IPS DF 4.7 (cell line): ENCODE data around the gene LRRD1.
"Not testable (repeated sequence)": the region's sequence is repeated elsewhere in the genome, so short reads cannot be mapped to it uniquely, and the experiment has no call there.

Experiments
- DNase-seq: peaks from one replicate; pipeline ENCODE4 v3.0.0-alpha.2; 2013; ENCODE audit warnings: low spot score; ENCODE audit errors: extremely low read depth

Gene LRRD1

DNA sequence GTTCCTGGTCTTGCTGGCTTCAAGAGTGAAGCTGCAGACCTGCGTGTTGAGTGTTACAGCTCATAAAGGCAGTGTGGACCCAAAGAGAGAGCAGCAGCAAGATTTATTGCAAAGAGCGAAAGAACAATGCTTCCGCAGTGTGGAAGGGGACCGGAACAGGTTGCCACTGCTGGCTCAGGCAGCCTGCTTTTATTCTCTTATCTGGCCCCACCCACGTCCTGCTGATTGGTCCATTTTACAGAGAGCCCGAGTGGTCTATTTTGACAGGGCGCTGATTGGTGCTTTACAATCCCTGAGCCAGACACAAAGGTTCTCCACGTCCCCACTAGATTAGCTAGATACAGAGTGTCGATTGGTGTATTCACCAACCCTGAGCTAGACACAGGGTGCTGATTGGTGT, 36.2 kb downstream of the LRRD1 start:
- not testable (repeated sequence) for DNase-seq

DNA sequence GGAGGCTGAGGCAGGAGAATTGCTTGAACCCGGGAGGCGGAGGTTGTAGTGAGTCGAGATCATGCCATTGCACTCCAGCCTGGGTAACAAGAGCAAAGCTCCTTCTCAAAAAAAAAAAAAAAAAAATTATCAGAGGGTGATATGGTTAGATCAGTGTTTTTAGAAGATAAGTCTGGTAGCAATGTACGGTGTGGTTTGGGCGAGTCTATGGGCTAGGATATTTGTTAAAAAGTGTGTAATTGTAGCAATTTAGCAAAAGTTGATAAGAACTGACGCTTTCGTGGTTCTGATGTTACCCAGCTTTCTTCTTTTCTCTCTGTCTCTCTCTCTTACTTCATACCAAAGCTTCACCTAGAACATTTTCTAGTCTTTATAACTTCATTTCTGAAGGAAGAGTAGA, 37.8 kb downstream of the LRRD1 start:
- no peak for DNase-seq

DNA sequence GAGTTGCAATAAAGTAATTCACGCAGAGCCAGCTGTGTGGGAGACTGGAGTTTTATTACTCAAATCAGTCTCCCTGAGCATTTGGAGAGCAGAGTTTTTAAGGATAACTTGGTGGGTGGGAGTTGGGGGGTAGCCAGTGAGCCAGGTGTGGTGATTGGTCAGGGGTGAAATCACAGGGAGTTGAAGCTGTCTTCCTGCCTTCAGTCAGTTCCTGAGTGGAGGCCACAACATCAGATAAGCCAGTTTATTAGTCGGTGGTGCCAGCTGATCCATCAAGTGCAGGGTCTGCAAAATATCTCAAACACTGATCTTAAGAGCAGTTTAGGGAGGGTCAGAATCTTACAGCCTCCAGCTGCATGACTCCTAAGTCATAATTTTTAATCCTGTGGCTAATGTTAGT, 41.4 kb downstream of the LRRD1 start:
- DNase-seq, result no peak

DNA sequence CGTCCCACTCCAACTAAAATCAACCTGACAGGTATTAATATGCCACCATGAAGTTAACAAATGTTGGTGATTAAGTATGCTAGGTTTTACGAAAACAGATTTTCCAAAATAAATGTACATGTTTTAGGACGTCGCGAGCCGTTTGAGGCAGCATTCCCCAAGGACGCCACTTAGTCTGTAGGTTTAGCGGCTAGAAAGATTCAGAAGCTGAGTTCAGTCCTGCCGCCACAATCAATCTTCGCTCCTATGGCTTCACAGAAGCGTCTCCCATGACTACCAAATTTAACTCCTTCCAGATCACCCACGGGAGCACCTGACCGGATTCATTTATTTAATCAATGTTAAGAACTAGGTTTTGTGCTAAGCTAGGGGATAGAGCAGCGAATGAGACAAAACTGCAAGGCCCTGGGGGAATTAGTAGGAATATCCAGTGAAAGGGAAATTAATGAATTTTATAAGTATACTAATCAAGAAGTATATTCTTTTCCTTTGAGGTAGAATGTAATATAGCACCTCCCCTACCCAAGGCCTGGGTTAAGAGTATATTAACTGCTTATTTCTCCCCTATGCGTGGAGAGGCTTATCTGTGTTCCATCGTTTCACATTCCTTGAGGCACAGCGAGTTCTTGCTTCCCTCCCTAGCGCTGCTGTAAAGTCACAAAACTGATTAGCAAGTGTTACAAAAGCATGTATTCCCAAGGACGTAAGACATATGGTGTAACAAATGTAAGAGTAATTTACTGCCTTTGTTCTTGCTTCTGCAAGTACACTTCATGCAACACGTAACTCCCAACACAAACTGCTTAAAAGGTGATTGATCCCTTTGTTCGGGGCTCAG, 43.7 kb downstream of the LRRD1 start:
- DNase-seq, result no peak

DNA sequence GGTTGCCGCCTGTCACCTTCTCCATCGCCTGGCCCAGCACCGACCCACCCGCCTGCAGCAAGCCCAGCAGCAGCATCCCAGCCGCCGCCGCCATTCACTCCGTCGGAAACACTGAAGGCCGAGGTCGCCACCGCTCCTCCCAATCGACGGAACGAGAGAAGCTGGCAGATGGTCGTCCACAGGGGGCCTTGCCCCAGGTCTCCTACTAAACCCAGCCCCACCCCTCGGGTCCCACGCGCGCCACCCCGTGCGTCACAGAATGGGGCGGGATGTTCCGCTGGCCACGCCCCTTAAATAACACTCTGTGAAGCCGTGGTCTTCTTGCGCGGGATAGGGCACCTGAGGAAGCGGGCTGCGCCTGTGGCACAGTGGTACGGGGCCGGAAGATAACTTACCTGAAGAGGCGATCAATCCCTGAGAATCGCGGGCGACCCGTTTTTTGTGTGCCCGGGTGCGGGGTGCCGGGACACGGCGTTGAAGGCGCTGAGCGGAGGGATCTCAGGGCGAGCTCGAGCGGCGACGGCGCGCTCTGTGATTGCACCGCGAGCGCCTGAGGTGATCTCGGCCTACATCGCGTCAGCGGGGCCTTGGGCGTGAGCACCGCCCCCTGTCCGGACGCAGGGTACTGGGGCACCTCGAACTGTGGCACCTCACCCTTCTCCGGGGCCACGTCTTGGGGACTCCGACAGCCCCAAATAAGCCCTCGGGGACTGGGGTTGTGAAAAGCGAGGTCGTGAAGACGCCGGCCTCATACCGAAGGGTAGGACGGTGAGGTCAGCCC, 44.5 kb downstream of the LRRD1 start, which contains the start of gene CYP51A1:
Gene CYP51A1, minus strand, starts transcription at position 207 of the 781 bp plus-strand sequence. Its CDS starts 113 bp downstream, at position 94.
- peak; percentile 64 for DNase-seq

DNA sequence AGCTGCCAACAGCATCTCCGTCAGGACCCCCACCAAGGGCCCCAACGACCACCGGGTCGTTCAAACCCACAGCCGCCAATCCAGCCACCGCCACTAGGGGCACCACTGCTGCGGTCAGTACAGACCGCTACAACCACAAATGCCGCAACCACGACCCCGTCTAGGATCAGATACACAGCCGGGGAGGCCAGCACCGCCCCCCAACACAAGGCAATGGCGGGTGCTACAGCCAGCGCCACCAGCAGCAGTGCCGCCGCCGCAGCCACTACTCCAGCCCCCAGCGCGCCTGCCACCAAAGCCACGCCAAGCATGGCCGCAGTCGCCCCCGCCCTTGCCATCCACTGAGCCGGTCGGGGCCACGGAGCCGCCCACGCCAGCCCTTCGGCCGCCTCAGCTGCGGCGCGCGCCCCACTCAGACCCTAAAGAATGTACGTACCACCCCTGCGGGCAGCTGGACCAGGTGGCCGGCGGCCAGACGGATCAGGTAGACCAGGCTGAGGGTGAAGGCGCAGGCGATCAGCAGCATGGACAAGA, 45.1 kb downstream of the LRRD1 start:
- DNase-seq, result peak; percentile 44

DNA sequence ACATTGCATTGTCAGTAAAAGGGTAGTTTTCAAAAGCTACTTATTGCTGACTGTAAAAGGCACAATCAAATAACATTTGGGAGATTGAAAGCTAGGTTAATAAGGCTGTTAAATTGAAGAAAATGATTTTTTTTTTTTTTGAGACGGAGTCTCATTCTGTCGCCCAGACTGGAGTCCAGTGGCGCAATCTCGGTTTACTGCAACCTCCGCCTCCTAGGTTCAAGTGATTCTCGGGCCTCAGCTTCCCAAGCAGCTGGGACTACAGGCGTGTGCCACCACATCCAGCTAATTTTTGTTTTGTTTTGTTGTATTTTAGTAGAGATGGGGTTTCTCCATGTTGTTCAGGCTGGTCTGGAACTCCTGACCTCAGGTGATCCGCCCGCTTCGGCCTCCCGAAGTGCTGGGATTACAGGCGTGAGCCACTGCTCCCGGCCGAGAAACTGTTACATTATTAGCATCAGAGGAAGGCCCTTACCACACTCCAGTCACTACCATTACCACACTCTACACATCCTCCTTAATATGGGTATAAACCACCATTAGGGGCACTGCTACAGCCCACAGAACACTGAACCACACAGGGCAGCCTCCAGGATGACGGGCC, 45.7 kb downstream of the LRRD1 start:
- DNase-seq, result no peak

DNA sequence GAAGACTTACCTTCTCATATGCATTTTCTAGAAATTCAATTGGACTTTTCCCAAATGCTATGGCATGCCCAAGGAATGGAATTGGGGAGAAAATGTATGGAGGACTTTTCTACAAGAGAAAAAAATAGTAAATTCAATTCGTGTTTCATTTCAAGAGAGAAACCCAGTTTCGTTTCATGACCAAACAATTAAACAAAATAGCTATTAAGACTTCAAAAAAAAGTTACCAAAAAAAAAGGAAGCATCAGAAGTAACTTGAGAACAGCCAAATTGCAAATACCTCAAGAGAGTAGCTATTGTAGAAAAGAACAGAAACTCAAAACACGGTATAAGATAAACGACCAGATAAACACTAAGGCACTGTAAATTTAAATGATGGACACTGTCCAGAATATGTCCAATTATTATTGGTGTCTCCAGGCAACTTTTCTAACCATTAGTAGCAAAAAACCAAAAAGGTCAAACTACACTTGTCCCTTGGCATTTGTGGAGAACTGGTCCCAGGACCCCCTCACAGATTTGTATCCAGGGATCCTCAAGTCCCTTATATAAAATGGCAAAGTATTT, 47.1 kb downstream of the LRRD1 start:
- DNase-seq, result no peak

DNA sequence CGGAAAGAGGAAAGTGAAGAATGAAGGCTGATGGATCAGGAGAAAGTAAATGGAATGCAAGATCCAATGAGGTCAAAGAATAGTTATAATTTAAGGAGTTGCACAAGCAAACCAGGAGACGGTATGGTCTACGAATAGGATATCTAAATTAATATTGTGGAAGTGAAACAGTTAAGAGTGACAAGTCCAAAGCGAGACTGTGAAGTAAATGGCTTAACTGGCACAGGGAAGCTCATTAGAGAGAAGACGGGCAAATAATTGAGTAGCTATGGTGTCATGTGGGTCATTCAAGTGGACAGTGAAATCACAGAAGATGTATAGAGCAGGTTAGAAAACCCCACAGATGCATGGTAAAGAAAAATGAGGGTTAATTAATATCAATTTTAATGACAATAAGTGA, 47.8 kb downstream of the LRRD1 start:
- DNase-seq, result no peak

DNA sequence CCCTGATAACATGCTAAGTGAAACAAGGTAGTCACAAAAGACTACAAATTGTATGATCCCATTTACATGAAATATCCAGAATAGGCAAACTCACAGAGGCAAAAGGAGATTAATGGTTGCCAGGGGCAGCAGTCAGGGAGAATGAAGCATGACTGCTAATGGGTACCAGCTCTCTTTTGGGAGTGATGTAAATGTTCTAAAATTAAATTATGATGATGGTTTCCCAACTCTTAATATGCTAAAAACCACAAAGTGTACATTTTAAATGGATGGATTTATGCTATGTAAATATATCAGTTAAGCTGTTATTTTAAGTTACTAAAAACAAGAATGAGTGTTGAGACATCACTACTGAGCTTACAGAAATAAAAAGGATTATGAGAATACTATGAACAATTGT, 57.3 kb downstream of the LRRD1 start:
- DNase-seq, result no peak

DNA sequence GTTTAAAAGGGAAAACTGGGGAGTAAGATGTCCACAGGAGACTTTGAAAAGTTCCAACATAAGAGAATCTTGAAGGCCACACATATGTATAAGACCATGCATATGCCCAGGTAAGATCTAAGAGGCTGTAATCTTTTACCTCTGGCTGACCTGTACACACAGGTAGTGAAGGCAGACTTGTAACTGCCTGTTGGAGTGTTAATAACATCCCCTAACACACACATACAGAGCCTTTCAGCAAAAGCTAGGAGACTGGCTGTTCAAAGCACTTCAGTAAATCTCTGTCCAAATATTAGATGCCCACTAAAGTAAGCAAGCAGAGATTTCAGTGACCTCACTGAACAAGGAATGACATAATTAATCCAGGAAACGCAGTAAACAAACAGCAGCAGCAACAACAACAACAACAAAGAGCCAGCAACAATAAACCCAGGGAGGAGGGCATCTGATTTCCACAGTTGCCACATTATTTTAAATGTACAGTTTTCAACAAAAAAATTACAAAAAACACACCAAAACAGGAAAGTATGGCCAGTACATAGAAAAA, 59.7 kb downstream of the LRRD1 start:
- DNase-seq, result no peak

DNA sequence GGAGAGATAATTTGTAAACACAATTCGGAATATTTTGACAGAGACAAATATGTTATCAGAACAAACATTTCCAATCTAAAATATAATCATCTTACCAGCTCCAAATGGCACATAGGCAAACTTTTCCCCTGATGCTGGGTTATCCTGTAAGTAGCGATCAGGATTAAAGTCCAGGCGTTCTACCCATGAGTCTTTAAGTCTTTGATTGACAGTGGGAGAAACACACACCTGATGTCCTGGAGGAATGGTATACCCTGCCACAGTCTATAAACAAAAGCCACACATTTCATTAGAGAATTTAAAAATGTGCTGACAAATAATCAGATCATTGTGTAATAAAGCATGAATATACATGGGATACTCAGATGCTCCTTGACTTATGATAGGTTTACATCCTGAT, 62.0 kb downstream of the LRRD1 start:
- no peak for DNase-seq

DNA sequence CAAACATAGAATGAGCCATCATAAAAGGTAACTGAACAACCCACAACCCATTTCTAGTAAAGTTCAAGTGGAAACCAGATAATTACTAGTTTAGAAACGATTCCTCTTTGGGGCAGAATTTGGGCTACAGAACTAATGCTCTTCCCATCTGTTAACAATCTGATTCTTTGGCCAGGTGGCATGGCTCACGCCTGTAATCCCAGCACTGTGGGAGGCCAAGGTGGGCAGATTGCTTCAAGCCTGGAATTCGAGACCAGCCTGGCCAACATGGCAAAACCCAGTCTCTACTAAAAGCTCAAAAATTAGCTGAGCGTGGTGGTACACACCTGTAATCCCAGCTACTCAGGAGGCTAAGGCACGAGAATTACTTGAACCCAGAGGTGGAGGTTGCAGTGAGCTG, 63.1 kb downstream of the LRRD1 start:
- no peak for DNase-seq

DNA sequence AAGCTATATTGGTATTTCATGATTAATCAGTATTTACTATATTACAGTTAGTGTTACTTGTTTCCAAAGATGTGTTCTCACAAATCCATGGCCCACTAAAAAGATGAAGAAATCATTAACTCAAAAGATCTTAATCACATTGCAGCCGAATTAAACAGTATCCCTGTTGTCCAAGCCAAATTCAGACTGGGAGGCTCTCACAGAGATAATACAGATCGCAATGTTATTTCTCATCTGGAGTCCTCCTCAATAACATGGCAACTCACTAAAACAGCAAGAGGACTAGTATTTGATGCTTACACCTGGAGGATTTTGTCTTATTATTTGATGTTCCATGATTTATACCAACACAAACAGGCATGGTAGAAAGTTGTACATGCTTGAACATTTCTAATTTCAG, 68.1 kb downstream of the LRRD1 start:
- DNase-seq, result no peak

DNA sequence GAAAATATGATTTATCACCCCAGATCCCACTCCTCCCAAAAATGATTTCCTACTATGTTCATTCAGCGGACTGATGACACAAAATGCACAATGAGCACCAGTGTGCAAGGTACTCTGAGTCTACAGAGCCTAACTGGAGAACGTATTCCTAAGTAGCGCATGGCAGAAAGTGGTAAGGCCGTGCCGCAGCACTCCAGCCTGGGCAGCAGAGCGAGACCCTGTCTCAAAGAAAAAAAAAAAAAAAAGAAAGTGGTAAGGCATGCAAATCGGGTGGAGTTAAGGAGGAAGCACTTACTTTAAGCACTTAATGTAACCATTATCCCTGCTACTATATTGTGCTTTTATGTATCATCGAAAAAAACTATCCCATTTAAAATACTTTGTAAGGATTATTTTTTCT, 70.1 kb downstream of the LRRD1 start:
- DNase-seq, result no peak

DNA sequence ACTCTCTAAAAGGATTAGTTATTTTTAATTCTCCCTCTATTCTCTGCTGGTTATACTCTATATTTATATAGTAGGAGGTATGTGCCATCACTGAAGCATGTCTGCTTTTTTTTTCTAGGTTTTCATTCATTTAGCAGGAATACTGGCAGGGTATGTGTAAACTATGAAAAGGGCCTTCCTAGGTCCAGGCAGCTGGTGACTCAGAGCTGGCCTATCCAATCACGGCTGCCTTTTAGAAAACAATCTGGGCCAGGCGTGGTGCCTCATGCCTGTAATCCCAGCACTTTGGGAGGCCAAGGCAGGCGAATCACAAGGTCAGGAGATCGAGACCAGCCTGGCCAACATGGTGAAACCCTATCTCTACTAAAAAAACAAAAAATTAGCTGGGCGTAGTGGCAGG, 76.1 kb downstream of the LRRD1 start:
- not testable (repeated sequence) for DNase-seq

DNA sequence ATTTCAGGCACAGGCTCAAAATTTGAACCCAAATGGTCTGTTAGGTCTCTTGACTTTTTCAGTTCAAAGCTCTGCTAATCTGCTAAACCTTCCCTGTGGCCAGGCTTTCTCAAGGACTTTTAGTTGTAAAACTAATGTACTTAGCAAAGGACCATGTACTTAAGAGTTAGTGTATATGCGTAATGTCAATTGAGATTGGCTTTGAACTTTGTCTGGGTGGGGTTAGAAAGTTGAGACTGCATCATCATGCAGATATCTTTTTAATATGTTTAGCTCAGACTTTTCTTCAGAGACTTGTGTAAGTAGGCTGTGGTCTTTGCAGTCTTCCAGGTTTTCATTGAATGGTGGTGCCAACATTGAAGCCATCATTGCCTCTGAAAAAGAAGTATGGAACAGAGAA, 78.4 kb downstream of the LRRD1 start:
- DNase-seq, result no peak

DNA sequence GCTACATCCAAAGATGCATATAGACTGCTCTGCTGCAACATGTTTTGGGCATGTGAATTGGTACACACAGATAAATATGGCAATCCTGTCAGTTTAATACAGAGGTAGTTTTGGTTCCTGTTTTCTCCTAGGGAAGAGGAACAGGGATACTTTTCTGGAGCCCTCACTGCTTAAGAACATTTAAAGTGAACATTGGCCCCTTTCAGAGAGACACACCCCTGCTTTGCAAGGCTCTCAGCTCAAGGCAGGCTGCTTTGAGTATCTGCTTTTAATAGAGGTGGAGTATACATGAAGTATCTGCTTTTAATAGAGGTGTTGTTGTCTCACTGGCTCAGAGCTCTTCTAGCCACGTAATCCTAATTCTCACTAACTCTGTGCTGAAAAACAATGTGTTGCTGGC, 83.6 kb downstream of the LRRD1 start:
- no peak for DNase-seq
